Parathyroid adenoma (tissue), 2 donors: ENCODE data around the gene KPNA4.
"Not testable (repeated sequence)": the region's sequence is repeated elsewhere in the genome, so short reads cannot be mapped to it uniquely, and the experiment has no call there.

Experiments used
- H2AFZ ChIP-seq: fragments of 300-600 bp; sonication (generic); one replicate; pipeline ENCODE4 v1.7.0; 2017; ENCODE audit warnings: antibody characterized with exemption, mild to moderate bottlenecking
- H3K27ac ChIP-seq: fragments of 300-600 bp; sonication (generic); one replicate; pipeline ENCODE4 v1.7.0; 2017
- H3K27me3 ChIP-seq: fragments of 300-600 bp; sonication (generic); one replicate; pipeline ENCODE4 v1.7.0; 2017; ENCODE audit warnings: low read length; ENCODE audit not compliant: control insufficient read depth, insufficient read depth
- H3K36me3 ChIP-seq: fragments of 300-600 bp; sonication (generic); one replicate; pipeline ENCODE4 v1.7.0; 2017; ENCODE audit warnings: low read length; ENCODE audit not compliant: control insufficient read depth, insufficient read depth
- H3K4me1 ChIP-seq: fragments of 300-600 bp; sonication (generic); one replicate; pipeline ENCODE4 v1.7.0; 2017; ENCODE audit warnings: control low read depth
- H3K4me2 ChIP-seq: fragments of 300-600 bp; sonication (generic); one replicate; pipeline ENCODE4 v1.7.0; 2017; ENCODE audit warnings: low read length
- H3K4me3 ChIP-seq: fragments of 300-600 bp; sonication (generic); one replicate; pipeline ENCODE4 v1.7.0; 2017; ENCODE audit warnings: low read depth, low read length
- H3K79me2 ChIP-seq: fragments of 300-600 bp; sonication (generic); one replicate; pipeline ENCODE4 v1.7.0; 2017; ENCODE audit warnings: control low read depth
- H3K9ac ChIP-seq: fragments of 300-600 bp; sonication (generic); one replicate; pipeline ENCODE4 v1.7.0; 2017; ENCODE audit warnings: mild to moderate bottlenecking
- H3K9me3 ChIP-seq: fragments of 300-600 bp; sonication (generic); one replicate; pipeline ENCODE4 v1.7.0; 2017; ENCODE audit warnings: low read length; ENCODE audit not compliant: control insufficient read depth
- CTCF ChIP-seq: fragments of 300-600 bp; sonication (generic); IDR thresholded peaks from one replicate; pipeline ENCODE4 v1.7.0; 2017; ENCODE audit warnings: antibody characterized with exemption, mild to moderate bottlenecking
- donor health status: primary hyperparathyroidism.

KPNA4 gene

DNA sequence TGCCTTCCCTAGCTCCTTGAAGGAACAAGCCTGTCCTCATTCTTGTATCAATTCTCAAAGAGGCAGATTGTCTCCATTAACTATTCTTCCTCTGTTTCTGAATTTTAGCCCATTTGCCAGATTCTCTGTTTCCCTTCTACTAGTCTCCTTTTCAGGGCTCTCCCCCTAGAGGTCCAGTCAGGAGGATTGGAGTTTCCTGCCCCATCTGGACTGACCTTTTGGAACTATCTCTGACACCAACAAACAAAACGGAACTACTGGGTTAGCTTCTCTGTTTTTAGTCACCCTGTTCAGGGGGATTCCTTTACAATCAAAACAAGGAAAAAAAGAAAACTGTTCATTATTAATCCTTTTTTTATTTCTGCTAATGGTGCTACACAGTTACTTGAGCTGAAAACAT lies 10.2 kb upstream of the KPNA4 start:
- Histone ChIP-seq H3K4me3 (no peak overlapping the region), H3K27me3 (no peaks in the 10 kb centered on the region), H3K9me3 (no peaks in the 10 kb centered on the region), H3K36me3 (no peaks in the 10 kb centered on the region), H3K79me2 (no peaks in the 10 kb centered on the region), H3K4me2 (no peak overlapping the region), H2AFZ (no peak overlapping the region), H3K4me1 (no peaks in the 10 kb centered on the region), H3K9ac (no peak overlapping the region), H3K27ac (no peak overlapping the region)
- no peak for TF ChIP-seq CTCF

GRCh38 chr3:160574636-160575035 lies 9.3 kb upstream of the KPNA4 start:
- H3K27me3 ChIP-seq = no peaks in the 10 kb centered on the region
- H3K27ac ChIP-seq = no peak overlapping the region
- H3K4me1 ChIP-seq = no peaks in the 10 kb centered on the region
- TF ChIP-seq CTCF = no peak
- no peaks in the 10 kb centered on the region for H3K9me3 ChIP-seq
- no peak overlapping the region for H3K9ac ChIP-seq
- H2AFZ ChIP-seq = no peak overlapping the region
- no peak overlapping the region for H3K4me3 ChIP-seq
- no peaks in the 10 kb centered on the region for H3K36me3 ChIP-seq
- no peaks in the 10 kb centered on the region for H3K79me2 ChIP-seq
- no peak overlapping the region for H3K4me2 ChIP-seq

- H3K27me3 ChIP-seq, H3K27ac ChIP-seq, H3K4me2 ChIP-seq, H3K79me2 ChIP-seq, H3K36me3 ChIP-seq, H3K4me3 ChIP-seq, H3K9me3 ChIP-seq, H2AFZ ChIP-seq, H3K4me1 ChIP-seq, H3K9ac ChIP-seq: not testable (repeated sequence)
Measured at GRCh38 chr3:160573955-160574525, 8.7 kb upstream of the KPNA4 start.

- Histone ChIP-seq H3K27ac (no peak overlapping the region), H3K4me3 (no peak overlapping the region), H3K9me3 (no peaks in the 10 kb centered on the region), H2AFZ (no peak overlapping the region), H3K9ac (no peak overlapping the region), H3K36me3 (no peaks in the 10 kb centered on the region), H3K27me3 (no peaks in the 10 kb centered on the region), H3K4me2 (no peak overlapping the region), H3K4me1 (no peaks in the 10 kb centered on the region), H3K79me2 (no peaks in the 10 kb centered on the region)
- TF ChIP-seq CTCF = no peak
Measured at GRCh38 chr3:160569894-160570652, 4.7 kb upstream of the KPNA4 start.

GRCh38 chr3:160568989-160569388 lies 3.6 kb upstream of the KPNA4 start:
- H3K4me1 ChIP-seq = no peaks in the 10 kb centered on the region
- H3K4me2 ChIP-seq = no peak overlapping the region
- no peak overlapping the region for H2AFZ ChIP-seq
- no peaks in the 10 kb centered on the region for H3K27me3 ChIP-seq
- no peak overlapping the region for H3K27ac ChIP-seq
- peaks cover 5% of the 10 kb centered on the region for H3K79me2 ChIP-seq
- no peak overlapping the region for H3K4me3 ChIP-seq
- H3K36me3 ChIP-seq = no peaks in the 10 kb centered on the region
- H3K9me3 ChIP-seq = no peaks in the 10 kb centered on the region
- no peak for TF ChIP-seq CTCF
- H3K9ac ChIP-seq = no peak overlapping the region
